ENCODE measurements around the gene PCYOX1L.

DNA sequence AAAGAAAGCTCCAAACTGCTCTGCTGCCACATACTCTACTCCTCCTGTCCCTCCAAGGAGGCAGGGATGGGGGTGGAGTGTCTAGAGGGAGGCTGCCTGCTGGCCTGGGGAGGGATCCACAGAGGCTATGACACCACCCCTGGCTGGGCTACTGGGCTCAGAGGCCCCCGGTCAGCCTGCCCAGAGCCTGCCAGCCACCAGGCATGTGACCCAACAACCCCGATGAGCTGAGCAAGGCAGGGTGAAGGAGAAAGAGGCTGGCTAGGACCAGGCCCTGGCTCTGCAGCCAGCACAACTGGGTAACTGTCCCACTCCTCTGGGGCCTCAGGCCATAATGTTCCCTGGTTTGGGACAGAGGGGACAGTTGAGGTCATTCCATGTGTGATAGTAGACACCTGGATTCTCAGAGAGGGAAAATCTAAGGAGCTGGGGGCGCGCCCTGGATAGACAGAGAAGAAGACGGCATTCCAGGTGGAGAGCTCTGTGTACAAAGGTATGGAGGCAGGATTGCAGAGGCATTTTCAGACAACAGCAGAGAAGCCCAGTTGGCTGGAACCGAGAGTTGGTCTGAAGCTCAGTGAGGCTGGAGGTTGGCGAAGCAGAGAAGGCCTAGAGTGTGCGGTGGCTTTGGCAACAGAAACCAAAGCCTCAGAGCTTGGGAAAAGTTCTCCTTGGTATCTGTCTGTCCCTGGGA, 55.1 kb downstream of the PCYOX1L start:
- TF ChIP-seq SUZ12 (IDR thresholded peaks at IDR 0.05) (no peak), ZNF384 (IDR thresholded peaks at IDR 0.05) (no peak), BHLHE40 (IDR thresholded peaks at IDR 0.05; ENCODE audit: borderline replicate concordance) (no peak), FOXK2 (IDR thresholded peaks at IDR 0.05) (no peak), FOXA1 (IDR thresholded peaks at IDR 0.05) (no peak)
